HG02798 (cell line): ENCODE data around the gene AFF3.
"Not testable (repeated sequence)": the region's sequence is repeated elsewhere in the genome, so short reads cannot be mapped to it uniquely, and the experiment has no call there.

Experiments
- ATAC-seq: cut with Tn5 transposase; IDR thresholded peaks from one replicate; pipeline ENCODE4 v1.9.1; 2021; ENCODE audit warnings: mild to moderate bottlenecking; ENCODE audit not compliant: unreplicated experiment, poor library complexity

AFF3 gene

DNA sequence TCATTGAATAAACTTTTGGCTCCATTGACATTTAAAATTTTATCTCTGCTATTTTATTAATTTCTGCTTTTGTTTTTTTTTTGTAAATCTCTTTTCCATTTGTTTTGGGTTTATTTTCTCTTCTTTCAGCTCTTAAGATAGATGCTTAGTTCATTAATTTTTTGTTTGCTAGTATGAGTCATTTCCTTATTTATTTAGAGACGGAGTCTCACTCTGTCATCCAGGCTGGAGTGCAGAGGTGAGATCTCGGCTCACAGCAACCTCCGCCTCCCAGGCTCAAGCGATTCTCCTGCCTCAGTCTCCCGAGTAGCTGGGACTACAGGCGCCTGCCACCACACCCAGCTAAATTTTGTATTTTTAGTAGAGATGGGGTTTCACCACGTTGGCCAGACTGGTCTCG is 407.1 kb downstream of the AFF3 start:
- not testable (repeated sequence) for ATAC-seq

GRCh38 chr2:99734236-99734635 is 408.2 kb downstream of the AFF3 start:
- ATAC-seq, result no peak

DNA sequence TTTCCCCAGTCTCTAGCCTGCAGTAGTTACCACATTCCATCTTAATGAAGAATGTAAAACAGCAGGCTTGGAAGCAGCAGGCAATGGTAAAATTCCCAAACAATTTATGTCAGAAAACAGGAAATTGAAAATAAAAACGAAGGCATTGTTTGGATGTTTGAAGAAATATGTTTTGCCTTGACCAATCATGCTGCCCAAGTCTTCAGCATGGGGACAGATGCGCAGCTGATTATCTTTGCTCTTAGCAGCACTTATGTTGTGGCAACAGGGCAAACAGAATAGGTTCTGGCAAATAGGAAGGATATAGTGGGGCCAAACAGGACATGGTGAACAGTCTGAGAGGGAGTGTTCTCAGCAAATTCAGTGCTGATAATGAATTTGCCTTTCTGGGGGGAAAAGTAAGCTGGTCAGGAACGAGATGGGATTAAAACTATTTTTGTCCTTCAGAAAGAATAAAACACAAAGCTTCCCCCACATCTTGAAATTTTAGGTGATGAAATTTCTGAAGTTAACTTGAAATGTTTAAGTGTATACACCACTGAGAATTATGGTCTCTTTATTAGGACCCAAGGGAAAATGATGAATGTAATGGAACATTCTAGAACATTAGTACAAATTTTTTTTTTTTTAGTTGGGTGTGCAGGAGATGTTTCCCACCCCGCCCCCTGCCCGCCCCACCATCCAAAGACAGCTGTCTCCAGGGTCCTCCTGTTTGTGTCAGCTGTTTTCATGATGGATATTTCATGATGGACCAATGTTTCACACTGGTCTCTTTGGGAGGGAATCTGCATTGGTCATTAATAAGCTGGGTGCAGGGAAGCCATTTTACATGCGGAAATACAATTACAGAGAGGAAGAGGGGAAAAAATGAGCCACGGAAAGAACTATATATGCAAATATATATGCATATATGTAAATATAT is 413.0 kb downstream of the AFF3 start:
- no peak for ATAC-seq

- no peak for ATAC-seq
These were observed 414.2 kb downstream of the AFF3 start for GRCh38 chr2:99728166-99728565.

DNA sequence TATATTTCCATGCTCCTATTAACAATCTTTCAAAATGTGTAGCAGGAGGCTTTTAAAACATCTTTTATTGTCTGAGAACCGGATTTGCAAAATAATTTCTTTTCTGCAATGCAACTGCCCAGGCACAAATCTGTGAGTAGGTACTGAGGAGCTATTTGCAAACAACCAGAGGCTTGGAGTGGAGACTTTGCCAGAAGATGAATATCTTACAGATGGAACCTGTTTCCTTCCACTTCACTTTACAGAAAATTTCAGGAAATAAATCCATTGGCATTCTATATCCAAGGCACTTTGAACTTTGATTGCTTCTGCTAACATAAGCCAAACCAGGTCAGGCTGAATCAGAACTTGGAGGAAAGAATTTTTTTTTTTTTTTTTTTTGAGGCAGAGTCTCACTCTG is 415.2 kb downstream of the AFF3 start:
- no peak for ATAC-seq

DNA sequence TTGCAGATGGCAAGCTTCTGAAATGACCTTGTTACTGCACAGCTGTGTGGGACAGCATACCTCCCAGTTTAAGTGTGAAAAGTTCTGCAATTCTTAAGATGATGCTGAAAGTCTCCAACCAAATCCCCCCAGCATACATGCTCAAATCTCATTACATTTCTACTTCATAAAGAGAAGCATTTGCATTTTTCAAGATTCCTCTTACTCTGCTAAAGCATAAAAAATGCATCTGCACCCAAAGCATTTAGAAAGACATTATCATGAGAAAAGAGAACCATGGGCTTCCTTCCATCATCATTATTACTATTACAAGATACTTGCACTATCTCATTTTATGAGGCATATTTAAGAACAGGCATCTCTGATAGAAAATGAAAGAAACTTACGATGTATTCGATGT is 415.7 kb downstream of the AFF3 start:
- no peak for ATAC-seq

GRCh38 chr2:99725820-99726219 is 416.6 kb downstream of the AFF3 start:
- ATAC-seq, result no peak

GRCh38 chr2:99722476-99722875 is 419.9 kb downstream of the AFF3 start:
- no peak for ATAC-seq

DNA sequence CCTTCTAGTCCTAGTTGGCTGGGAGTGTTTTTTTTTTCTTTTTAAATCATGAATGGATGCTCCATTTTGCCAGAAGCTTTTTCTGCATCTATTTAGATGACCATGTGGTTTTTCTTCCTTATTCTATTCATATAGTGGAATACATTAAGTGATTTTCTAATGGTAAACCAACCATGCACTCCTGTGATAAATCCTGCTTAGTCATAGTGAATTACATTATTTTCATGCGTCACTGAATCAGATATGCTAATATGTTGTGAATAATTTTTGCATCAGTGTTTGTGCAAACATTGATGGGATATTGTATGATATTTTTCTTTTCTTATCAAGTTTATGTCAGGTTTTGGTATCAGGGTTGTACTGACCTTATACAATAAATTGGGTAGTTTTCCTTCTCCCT is 423.3 kb downstream of the AFF3 start:
- ATAC-seq, result no peak

DNA sequence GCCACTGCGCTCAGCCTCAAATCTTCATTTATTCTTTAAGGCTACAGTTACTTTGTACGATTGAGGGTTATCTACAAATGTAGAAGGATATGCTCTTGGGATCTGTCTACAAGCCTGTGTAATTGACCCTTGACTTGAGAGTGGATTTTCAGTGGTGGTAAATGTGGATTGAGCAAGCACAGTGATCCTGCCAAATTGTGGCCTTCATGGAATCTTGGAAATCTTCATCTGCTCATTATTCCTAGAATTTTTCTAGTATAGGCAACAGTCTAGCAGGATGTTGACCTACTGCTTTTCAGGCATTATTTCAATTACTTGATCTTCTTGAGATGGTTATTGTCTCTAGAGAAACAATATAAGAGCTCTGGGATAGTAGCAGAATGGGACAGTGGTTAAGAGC is 426.4 kb downstream of the AFF3 start:
- ATAC-seq, result no peak

- no peak for ATAC-seq
These were observed 428.0 kb downstream of the AFF3 start for GRCh38 chr2:99714349-99714748.

- no peak for ATAC-seq
These were observed 431.2 kb downstream of the AFF3 start for GRCh38 chr2:99711144-99711543.

- ATAC-seq, result no peak
These were observed 431.7 kb downstream of the AFF3 start for GRCh38 chr2:99710721-99711120.

- no peak for ATAC-seq
These were observed 433.2 kb downstream of the AFF3 start for GRCh38 chr2:99709229-99709628.

GRCh38 chr2:99708231-99708630 is 434.2 kb downstream of the AFF3 start:
- no peak for ATAC-seq

DNA sequence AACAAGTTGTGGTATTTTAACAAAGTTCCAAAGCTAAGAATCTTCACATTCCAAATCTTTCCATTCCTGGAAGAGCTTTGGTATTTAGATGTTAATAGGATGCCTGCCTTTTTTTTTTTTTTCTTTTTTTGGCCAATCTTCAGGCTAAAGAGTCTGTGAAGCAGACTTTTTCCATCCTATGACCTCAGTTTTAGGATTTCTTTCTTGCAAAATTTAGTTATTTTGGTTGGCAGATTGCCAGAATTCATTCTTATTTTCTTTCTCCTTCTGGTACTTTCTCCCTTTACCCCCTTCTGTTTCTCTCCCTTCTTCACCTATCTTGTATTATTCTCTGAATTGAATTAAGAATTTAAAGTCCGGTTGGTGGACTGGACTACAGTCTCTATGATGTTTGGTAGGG is 434.8 kb downstream of the AFF3 start:
- ATAC-seq, result no peak

DNA sequence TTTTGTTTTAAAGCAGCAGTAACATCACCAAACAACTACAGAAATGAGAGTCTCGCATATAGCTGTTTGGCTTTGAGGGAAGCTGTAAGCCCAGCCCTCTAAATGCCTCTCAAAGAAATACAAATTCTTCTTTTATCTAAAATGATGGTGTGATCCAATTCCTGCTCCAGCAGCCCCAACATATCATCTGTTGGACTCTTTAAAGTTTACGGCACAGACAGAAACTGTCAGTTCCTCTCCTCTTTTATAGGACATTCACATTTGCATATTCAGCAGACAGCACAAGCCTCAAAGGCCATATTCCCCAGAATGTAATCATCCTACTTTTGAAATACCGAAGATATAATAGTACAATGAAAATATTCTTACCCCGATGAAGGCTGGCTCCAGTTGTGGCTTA is 435.7 kb downstream of the AFF3 start:
- no peak for ATAC-seq

DNA sequence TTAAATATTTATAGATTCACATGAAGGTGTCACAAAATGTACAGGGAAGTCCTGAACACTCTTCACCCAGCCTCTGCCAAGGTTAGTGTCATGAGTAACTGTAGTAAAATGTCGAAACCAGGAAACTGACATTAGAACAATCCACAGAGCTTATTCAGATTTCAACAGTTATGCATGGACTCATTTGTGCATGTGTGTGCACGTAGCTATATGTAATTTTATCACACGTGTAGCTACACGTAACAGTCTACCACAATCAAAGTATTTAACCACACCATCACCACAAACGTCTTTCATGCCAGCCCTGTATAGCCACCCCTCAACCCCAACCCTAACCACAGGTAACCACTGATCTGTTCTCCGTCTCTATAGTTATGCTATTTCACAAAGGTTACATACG is 440.9 kb downstream of the AFF3 start:
- ATAC-seq, result no peak

DNA sequence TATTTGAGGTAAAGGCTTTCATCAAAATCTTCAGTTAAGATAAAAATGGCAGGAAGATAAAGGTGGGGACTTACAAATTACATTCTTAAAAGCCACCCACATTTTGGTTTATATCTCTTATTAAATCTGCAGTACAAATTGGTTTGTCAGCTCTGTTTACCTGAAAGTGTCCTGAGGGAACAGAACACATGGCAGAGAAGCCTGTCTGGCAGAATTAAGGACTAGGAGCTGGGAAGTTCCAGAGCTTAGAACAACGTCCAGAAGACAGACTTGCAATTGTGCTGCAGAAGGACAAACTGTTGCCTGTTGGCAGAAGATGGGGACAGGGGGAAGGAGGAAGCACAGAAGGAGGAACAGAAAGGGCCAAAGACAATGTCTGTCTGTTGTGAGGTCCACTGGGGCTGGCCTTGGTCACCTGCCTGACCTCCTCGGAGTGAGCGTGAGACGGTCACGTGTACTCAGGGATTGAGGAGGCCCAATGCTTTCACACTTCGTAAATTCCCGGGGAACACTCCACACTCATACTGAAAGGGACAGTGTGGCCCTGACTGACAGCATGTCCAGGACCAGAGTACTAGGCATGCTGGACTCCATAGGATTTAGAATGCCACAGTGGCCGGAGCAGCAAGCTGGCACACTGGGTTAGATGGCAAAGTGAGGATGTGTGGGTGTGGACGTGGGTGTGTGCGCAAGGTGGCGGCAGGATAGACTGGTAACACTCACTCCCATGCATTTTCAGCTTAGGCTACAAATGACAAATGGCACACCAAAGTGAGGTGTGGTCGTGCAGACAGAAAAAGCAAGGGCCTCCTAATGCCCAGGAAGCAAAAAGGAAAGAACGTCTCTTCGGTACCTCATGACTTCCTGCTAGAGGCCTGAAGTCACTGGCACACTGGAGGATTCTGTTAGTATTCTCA is 441.6 kb downstream of the AFF3 start:
- no peak for ATAC-seq

DNA sequence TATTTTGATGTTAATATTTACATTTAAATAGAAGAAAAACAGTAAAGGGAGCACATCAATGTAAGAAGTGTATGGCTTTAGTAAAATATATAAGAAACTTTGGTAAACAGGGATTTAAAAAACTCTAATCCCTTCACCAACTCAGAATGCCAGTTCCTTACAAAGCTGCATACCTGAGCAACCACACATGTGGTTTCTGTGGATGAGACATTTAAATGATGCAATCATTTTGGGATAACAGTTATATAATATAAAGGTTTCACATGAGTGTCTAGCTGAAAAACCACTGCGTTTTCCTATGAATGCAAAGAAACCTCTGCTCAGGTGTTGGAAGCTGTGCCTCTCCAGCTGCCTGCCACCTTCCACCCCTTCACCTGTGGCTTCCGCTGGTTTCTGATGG is 443.5 kb downstream of the AFF3 start:
- ATAC-seq, result no peak

DNA sequence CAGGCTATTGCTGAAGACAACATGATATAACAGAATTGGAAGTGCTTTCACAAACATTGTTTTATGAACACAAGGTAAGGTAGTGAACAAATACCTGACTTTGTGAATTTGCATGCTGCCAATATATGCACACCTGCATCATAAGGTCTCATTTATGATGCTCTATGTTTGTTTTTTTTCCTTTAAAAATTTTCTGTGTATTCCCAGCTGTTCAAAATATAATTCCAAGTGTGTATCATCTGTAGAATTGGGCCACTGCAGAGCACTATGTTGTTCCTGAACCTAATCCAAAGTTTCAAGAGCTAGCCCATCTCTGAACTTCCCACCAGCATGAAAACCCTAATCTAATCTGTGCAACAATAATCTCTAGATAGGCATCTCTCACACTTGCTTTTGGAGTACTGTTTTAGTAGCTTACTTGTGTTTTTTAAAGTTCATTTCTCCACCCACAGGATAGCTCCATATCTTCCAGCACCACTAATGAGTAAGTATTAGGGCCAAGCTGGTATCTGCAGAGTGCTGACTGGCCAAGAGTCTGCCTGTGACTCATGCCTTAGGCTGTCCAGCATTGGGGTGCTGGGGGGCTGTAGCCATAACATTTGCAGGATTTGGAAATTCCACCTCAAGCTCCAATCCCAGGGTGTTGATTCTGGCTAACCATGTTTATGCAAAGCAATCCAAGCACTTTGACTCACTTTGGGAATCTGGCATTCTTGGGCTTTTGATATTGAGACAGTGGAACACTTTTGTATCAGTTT is 444.4 kb downstream of the AFF3 start:
- ATAC-seq, result no peak
